SU-DHL-6 (cell line): ENCODE data around the gene HMG20A.

ENCODE experiments used
- CTCF ChIP-seq: fragments of 200-600 bp; sonication (generic); IDR thresholded peaks from one replicate; pipeline ENCODE4 v1.5.1; 2017; ENCODE audit warnings: antibody characterized with exemption, mild to moderate bottlenecking, low read length, moderate library complexity; ENCODE audit not compliant: insufficient read depth, poor library complexity, severe bottlenecking
- EZH2phosphoT487 ChIP-seq: fragments of 200-600 bp; sonication (generic), shearing (Covaris generic); conservative IDR thresholded peaks from 2 replicates; pipeline ENCODE4 v1.6.1; 2018; ENCODE audit warnings: mild to moderate bottlenecking, antibody characterized with exemption, low read length, moderate library complexity, mixed read lengths

DNA sequence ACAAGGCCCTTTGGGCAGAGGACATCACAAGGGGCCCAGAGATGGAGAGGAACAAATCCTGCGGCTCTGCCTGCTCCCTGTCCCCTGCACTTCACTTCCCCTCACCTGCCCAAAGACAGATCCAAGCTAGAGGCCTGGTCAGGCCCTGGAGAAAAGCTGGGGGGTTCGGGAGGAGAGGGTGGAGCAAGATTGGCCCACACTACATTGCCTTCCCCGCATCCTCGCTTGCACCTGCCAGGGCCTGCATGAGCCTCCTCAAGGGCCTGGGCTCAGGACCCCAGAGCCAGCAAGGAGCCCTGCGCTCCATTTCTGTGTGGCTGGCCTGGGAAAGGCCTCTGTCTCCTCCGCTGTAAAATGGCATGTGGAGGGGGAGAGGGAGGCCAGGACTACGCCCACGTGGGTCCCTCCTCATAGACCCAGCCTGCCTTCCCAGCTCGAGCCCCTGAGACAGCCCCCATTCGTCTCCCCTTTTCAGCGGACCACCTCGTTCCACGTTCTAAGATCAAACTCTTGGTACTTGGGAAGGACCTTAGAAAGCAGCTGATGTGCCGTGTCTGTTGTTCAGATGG, 106.0 kb downstream of the HMG20A start:
- TF ChIP-seq CTCF (no peak), EZH2phosphoT487 (no peak)
